ENCODE results near the gene ARFGEF3. TPM values are rescaled to one million over a fixed set of nuclear protein-coding genes. Genes with fewer than 3 reads are reported as not detected.

Gene ARFGEF3
- total and polyA plus RNA-seq, 4 donors: 0.06 to 0.33 (median 0.16) TPM

GRCh38 chr6:138231381-138231886, 69.7 kb downstream of the ARFGEF3 start:
- TF ChIP-seq, protein P1, sequence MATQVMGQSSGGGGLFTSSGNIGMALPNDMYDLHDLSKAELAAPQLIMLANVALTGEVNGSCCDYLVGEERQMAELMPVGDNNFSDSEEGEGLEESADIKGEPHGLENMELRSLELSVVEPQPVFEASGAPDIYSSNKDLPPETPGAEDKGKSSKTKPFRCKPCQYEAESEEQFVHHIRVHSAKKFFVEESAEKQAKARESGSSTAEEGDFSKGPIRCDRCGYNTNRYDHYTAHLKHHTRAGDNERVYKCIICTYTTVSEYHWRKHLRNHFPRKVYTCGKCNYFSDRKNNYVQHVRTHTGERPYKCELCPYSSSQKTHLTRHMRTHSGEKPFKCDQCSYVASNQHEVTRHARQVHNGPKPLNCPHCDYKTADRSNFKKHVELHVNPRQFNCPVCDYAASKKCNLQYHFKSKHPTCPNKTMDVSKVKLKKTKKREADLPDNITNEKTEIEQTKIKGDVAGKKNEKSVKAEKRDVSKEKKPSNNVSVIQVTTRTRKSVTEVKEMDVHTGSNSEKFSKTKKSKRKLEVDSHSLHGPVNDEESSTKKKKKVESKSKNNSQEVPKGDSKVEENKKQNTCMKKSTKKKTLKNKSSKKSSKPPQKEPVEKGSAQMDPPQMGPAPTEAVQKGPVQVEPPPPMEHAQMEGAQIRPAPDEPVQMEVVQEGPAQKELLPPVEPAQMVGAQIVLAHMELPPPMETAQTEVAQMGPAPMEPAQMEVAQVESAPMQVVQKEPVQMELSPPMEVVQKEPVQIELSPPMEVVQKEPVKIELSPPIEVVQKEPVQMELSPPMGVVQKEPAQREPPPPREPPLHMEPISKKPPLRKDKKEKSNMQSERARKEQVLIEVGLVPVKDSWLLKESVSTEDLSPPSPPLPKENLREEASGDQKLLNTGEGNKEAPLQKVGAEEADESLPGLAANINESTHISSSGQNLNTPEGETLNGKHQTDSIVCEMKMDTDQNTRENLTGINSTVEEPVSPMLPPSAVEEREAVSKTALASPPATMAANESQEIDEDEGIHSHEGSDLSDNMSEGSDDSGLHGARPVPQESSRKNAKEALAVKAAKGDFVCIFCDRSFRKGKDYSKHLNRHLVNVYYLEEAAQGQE (IDR thresholded peaks at IDR 0.05): no peak
- TF ChIP-seq FOXA2 (IDR thresholded peaks at IDR 0.05) (no peak), EGR1 (IDR thresholded peaks at IDR 0.05; ENCODE audit: low read depth in 2 of 2) (no peak), ZBTB33 (IDR thresholded peaks at IDR 0.05) (no peak), RXRA (IDR thresholded peaks at IDR 0.05) (no peak), SP1 (IDR thresholded peaks at IDR 0.05) (no peak), GABPA (IDR thresholded peaks at IDR 0.05 in 1 of 2, conservative IDR thresholded peaks at IDR 0.05 in 1 of 2) (no peak), RAD21 (IDR thresholded peaks at IDR 0.05) (no peak), YY1 (IDR thresholded peaks at IDR 0.05) (no peak), JUND (IDR thresholded peaks at IDR 0.05) (no peak), NR2F2 (IDR thresholded peaks at IDR 0.05) (no peak), TAF1 (conservative IDR thresholded peaks at IDR 0.05) (no peak)
- TF ChIP-seq, protein P2, sequence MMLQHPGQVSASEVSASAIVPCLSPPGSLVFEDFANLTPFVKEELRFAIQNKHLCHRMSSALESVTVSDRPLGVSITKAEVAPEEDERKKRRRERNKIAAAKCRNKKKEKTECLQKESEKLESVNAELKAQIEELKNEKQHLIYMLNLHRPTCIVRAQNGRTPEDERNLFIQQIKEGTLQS (IDR thresholded peaks at IDR 0.05): no peak
- TF ChIP-seq, protein P3, sequence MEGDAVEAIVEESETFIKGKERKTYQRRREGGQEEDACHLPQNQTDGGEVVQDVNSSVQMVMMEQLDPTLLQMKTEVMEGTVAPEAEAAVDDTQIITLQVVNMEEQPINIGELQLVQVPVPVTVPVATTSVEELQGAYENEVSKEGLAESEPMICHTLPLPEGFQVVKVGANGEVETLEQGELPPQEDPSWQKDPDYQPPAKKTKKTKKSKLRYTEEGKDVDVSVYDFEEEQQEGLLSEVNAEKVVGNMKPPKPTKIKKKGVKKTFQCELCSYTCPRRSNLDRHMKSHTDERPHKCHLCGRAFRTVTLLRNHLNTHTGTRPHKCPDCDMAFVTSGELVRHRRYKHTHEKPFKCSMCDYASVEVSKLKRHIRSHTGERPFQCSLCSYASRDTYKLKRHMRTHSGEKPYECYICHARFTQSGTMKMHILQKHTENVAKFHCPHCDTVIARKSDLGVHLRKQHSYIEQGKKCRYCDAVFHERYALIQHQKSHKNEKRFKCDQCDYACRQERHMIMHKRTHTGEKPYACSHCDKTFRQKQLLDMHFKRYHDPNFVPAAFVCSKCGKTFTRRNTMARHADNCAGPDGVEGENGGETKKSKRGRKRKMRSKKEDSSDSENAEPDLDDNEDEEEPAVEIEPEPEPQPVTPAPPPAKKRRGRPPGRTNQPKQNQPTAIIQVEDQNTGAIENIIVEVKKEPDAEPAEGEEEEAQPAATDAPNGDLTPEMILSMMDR (IDR thresholded peaks at IDR 0.05; ENCODE audit: low read depth, low read length, missing input control): no peak
- Histone ChIP-seq H3K27me3 (ENCODE audit: control insufficient read depth in 4 of 4, insufficient read depth in 4 of 4, low read length in 3 of 4) (no peaks in the 10 kb centered on the region), H3K27ac (ENCODE audit: low read depth in 1 of 2, low read length in 2 of 2) (no peak overlapping the region), H3K4me1 (ENCODE audit: control insufficient read depth in 4 of 4, insufficient read depth in 4 of 4, low read length in 3 of 4) (peaks cover 0 to 4% (median under 1%) of the 10 kb centered on the region in 4 donors), H3K9ac (ENCODE audit: low read depth in 1 of 2, low read length in 2 of 2) (no peak overlapping the region), H3K4me3 (ENCODE audit: low read depth in 1 of 3, low read length in 3 of 3) (no peak overlapping the region), H3K9me3 (ENCODE audit: control insufficient read depth in 4 of 4, low read length in 3 of 4) (no peaks in the 10 kb centered on the region), H3K36me3 (ENCODE audit: control insufficient read depth in 4 of 4, insufficient read depth in 3 of 4, low read depth in 1 of 4, low read length in 3 of 4) (no peaks in the 10 kb centered on the region)
- DNase-seq (ENCODE audit: low spot score): no peak
- 38% methylated on average over 4 of the region's 4 CpGs for WGBS

DNA sequence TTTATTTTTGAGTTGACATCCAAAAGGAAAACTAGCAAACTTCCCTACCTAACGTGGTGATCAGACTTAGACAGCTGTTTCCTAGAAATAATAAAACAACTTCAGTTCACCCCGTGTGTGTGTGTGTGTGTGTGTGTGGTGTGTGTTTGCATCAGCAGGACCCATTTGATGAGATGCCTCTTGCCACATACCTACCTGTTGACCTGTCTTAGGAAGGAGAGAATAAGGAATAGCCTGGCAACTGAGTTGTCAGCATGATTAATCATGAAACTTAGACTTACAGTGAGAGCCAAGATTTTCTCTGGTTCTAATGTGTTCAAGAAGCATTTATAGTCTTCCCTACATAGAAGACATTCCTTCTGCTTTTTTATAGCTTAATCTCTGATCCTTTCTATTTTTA, 72.6 kb downstream of the ARFGEF3 start:
- WGBS: 67% methylated on average over 2 of the region's 2 CpGs
- DNase-seq (ENCODE audit: low spot score): no peak
- H3K9me3 ChIP-seq (ENCODE audit: control insufficient read depth in 4 of 4, low read length in 3 of 4): no peaks in the 10 kb centered on the region
- H3K27me3 ChIP-seq (ENCODE audit: control insufficient read depth in 4 of 4, insufficient read depth in 4 of 4, low read length in 3 of 4): no peaks in the 10 kb centered on the region
- H3K4me3 ChIP-seq (ENCODE audit: low read depth in 1 of 3, low read length in 3 of 3): no peak overlapping the region
- no peaks in the 10 kb centered on the region for H3K36me3 ChIP-seq (ENCODE audit: control insufficient read depth in 4 of 4, insufficient read depth in 3 of 4, low read depth in 1 of 4, low read length in 3 of 4)
- H3K4me1 ChIP-seq (ENCODE audit: control insufficient read depth in 4 of 4, insufficient read depth in 4 of 4, low read length in 3 of 4): peaks cover 0 to 1% (median 0%) of the 10 kb centered on the region in 4 donors
- H3K27ac ChIP-seq (ENCODE audit: low read depth in 1 of 2, low read length in 2 of 2): no peak overlapping the region
- H3K9ac ChIP-seq (ENCODE audit: low read depth in 1 of 2, low read length in 2 of 2): no peak overlapping the region
- TF ChIP-seq, protein P3 (IDR thresholded peaks at IDR 0.05; ENCODE audit: low read depth, low read length, missing input control): no peak
- no peak for TF ChIP-seq RAD21 (IDR thresholded peaks at IDR 0.05)
- TF ChIP-seq, protein P1 (IDR thresholded peaks at IDR 0.05): no peak
- TF ChIP-seq FOXA2 (IDR thresholded peaks at IDR 0.05): no peak
